ENCODE results near the gene PCSK1.

Gene PCSK1

GRCh38 chr5:96433066-96433447 is at the start of gene PCSK1:
Gene PCSK1, minus strand, starts transcription at chr5:96433248. Its CDS starts 206 bp downstream, at chr5:96433042.
- DNase-seq = no peak

GRCh38 chr5:96481867-96482266 is 48.8 kb upstream of the PCSK1 start:
- no peak for DNase-seq

GRCh38 chr5:96481009-96481786 is 48.1 kb upstream of the PCSK1 start:
- DNase-seq = no peak

GRCh38 chr5:96478983-96479382 is 45.9 kb upstream of the PCSK1 start:
- DNase-seq = no peak

- DNase-seq = no peak
These were observed 43.6 kb upstream of the PCSK1 start for GRCh38 chr5:96476654-96477053.

GRCh38 chr5:96474073-96474472 is 41.0 kb upstream of the PCSK1 start:
- no peak for DNase-seq

- no peak for DNase-seq
These were observed 40.1 kb upstream of the PCSK1 start for GRCh38 chr5:96473155-96473554.

GRCh38 chr5:96470785-96471184 is 37.7 kb upstream of the PCSK1 start:
- DNase-seq = no peak

GRCh38 chr5:96468956-96469355 is 35.9 kb upstream of the PCSK1 start:
- DNase-seq = no peak

- no peak for DNase-seq
These were observed 30.0 kb upstream of the PCSK1 start for GRCh38 chr5:96463091-96463490.

GRCh38 chr5:96459313-96460121 is 26.5 kb upstream of the PCSK1 start:
- no peak for DNase-seq

GRCh38 chr5:96458176-96458575 is 25.1 kb upstream of the PCSK1 start:
- DNase-seq = no peak

GRCh38 chr5:96455789-96456188 is 22.7 kb upstream of the PCSK1 start:
- DNase-seq = no peak

- no peak for DNase-seq
These were observed 20.3 kb upstream of the PCSK1 start for GRCh38 chr5:96453394-96453793.

- no peak for DNase-seq
These were observed 14.9 kb upstream of the PCSK1 start for GRCh38 chr5:96447949-96448348.

- DNase-seq = no peak
These were observed 7.1 kb upstream of the PCSK1 start for GRCh38 chr5:96440185-96440538.

GRCh38 chr5:96439477-96440184 is 6.6 kb upstream of the PCSK1 start:
- DNase-seq = no peak

- DNase-seq = no peak
These were observed 1.2 kb upstream of the PCSK1 start for GRCh38 chr5:96434201-96434645.

GRCh38 chr5:96432216-96433065 is 607 bp downstream of the PCSK1 start:
- DNase-seq = no peak

GRCh38 chr5:96431376-96432187 is 1.5 kb downstream of the PCSK1 start:
- DNase-seq = no peak

- no peak for DNase-seq
These were observed 5.2 kb downstream of the PCSK1 start for GRCh38 chr5:96427824-96428223.

- no peak for DNase-seq
These were observed 6.2 kb downstream of the PCSK1 start for GRCh38 chr5:96426831-96427230.

Measured in cortex of kidney (tissue), 1 donor.